ENCODE measurements around the gene PPP1R13B. TPM values are rescaled to one million over a fixed set of nuclear protein-coding genes. Genes with fewer than 3 reads are reported as not detected.

Gene PPP1R13B
- total and polyA plus RNA-seq, 7 donors = 4.7 to 17.9 (median 13.3) TPM

DNA sequence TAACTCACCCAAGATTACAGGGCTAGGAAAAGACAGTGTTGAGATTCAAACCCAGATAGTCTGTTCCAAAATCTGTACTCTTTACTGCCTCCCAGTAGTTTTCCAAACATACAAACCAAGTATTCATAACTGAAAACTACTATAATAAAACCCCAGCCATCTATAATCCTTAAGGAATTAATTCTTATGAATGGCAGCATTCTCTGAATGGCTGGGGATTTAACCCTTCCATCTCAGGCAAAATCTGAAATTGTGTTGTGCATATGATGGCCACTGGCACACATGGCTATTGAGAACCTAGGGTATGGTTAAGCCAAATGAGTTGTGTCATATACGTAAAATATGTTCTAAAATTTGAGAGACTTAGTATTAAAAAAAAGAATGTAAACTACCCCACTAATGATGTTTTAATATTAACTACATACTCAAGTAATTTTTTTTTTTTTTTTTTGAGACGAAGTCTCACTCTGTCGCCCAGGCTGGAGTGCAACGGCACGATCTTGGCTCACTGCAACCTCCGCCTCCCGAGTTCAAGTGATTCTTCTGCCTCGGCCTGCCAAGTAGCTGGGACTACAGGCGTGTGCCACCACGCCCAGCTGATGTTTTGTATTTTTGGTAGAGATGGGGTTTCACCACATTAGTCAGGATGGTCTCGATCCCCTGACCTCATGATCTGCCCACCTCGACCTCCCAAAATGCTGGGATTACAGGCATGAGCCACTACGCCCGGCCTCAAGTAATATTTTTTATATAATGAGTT lies 16.7 kb downstream of the PPP1R13B start:
- WGBS, 3 donors = 75 to 85% (median 83%) methylated on average over 14 of the region's 14 CpGs
- no peak overlapping the region for H3K4me3 ChIP-seq
- H3K27ac ChIP-seq = no peak overlapping the region
- ATAC-seq (no peak), DNase-seq (no peak)
- intact Hi-C loops (cut with DNase I) = no loop called here
- H3K27me3 ChIP-seq (ENCODE audit: insufficient read depth in 3 of 3, low read length in 2 of 3) = no peaks in the 10 kb centered on the region
- no peaks in the 10 kb centered on the region for H3K36me3 ChIP-seq (ENCODE audit: insufficient read depth in 1 of 2, low read depth in 1 of 2)
- no peaks in the 10 kb centered on the region for H3K9me3 ChIP-seq
- TF ChIP-seq, protein P1, sequence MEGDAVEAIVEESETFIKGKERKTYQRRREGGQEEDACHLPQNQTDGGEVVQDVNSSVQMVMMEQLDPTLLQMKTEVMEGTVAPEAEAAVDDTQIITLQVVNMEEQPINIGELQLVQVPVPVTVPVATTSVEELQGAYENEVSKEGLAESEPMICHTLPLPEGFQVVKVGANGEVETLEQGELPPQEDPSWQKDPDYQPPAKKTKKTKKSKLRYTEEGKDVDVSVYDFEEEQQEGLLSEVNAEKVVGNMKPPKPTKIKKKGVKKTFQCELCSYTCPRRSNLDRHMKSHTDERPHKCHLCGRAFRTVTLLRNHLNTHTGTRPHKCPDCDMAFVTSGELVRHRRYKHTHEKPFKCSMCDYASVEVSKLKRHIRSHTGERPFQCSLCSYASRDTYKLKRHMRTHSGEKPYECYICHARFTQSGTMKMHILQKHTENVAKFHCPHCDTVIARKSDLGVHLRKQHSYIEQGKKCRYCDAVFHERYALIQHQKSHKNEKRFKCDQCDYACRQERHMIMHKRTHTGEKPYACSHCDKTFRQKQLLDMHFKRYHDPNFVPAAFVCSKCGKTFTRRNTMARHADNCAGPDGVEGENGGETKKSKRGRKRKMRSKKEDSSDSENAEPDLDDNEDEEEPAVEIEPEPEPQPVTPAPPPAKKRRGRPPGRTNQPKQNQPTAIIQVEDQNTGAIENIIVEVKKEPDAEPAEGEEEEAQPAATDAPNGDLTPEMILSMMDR (IDR thresholded peaks at IDR 0.05) = no peak
- peaks cover 3% of the 10 kb centered on the region for H3K4me1 ChIP-seq

DNA sequence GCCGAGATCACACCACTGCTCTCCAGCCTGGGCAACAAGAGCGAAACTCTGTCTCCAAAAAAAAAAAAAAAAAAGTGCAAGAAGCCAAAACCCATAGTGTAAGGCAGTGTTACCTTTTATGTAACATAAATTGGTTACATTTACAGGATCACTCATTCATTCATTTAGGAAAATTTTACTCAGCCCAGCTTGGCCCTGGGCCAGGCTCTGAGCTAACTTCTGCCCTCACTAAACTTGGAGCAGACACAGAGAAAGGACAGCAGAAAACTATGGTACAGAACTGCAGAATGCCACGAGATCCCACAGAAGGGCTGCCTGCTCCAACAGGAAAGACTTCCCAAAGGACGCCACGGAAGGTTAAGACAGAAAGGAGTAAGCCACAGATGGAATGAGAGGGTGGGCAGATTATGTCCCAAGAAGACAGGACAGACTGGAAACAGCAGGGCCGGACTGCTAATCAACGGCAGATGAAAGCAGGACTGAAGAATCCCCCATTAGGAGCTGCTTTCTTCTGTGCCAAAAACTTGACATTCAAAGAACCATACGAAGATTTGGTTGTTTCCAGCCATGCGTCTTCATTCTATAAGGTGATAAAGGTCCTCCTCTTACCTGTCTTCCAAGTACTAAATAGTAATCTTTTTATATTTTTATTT lies 18.9 kb downstream of the PPP1R13B start:
- H3K27ac ChIP-seq = no peak overlapping the region
- 53 to 60% (median 53%) methylated on average over 9 of the region's 9 CpGs for WGBS, 3 donors
- peak in 1 of 2 donors; percentile 32 for DNase-seq
- H3K4me1 ChIP-seq = peaks cover 3% of the 10 kb centered on the region
- intact Hi-C loops (cut with DNase I) = no loop called here
- H3K9me3 ChIP-seq = no peaks in the 10 kb centered on the region
- H3K4me3 ChIP-seq = no peak overlapping the region
- no peaks in the 10 kb centered on the region for H3K27me3 ChIP-seq (ENCODE audit: insufficient read depth in 3 of 3, low read length in 2 of 3)
- TF ChIP-seq, protein P1 (IDR thresholded peaks at IDR 0.05) = no peak
- no peaks in the 10 kb centered on the region for H3K36me3 ChIP-seq (ENCODE audit: insufficient read depth in 1 of 2, low read depth in 1 of 2)
- no peak for ATAC-seq

DNA sequence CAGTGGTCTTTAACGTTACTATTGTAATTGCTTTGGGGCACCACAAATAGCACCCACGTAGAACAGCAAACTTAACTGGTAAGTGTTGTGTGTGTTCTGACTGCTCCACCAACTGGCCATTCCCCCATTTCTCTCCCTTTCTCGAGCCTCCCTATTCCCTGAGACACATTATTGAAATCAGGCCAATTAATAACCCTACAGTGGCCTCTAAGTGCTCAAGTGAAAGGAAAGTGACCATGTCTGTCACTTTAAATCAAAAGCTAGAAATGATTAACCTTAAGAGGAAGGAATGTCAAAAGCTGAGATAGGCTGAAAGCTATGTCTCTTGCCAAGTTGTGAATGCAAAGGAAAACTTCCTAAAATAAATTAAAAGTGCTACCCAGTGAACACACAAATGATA lies 22.3 kb downstream of the PPP1R13B start:
- 53 to 59% (median 55%) methylated on average over 3 of the region's 3 CpGs for WGBS, 3 donors
- no peak for DNase-seq
- no peak overlapping the region for H3K27ac ChIP-seq
- H3K27me3 ChIP-seq (ENCODE audit: insufficient read depth in 3 of 3, low read length in 2 of 3) = no peaks in the 10 kb centered on the region
- H3K36me3 ChIP-seq (ENCODE audit: insufficient read depth in 1 of 2, low read depth in 1 of 2) = no peaks in the 10 kb centered on the region
- no peak for ATAC-seq
- no peak overlapping the region for H3K4me3 ChIP-seq
- H3K4me1 ChIP-seq = peaks cover 3% of the 10 kb centered on the region
- intact Hi-C loops (cut with DNase I) = no loop called here
- TF ChIP-seq, protein P1 (IDR thresholded peaks at IDR 0.05) = no peak
- no peaks in the 10 kb centered on the region for H3K9me3 ChIP-seq

DNA sequence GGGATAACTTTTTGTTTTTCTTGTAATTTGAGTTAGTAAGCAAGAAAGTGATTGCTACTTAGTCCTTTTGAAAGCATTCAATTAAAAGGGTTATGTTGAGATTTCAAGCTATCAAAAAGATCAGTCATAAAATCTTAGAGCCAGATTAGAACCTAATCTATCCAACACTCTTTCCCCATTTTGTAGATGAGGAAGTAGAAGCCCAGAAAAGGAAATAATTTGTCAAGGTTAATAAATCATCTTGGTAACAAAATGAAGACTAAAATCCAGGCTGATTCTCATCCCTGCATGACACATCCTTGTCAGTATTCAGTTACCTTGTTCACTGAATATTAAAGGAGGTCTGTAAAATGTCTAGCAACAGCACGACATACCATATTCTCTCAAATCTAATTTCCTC lies 26.5 kb downstream of the PPP1R13B start:
- no peak overlapping the region for H3K27ac ChIP-seq
- DNase-seq = no peak
- H3K27me3 ChIP-seq (ENCODE audit: insufficient read depth in 3 of 3, low read length in 2 of 3) = no peaks in the 10 kb centered on the region
- H3K4me3 ChIP-seq = no peak overlapping the region
- no peaks in the 10 kb centered on the region for H3K9me3 ChIP-seq
- H3K4me1 ChIP-seq = peaks cover 13% of the 10 kb centered on the region
- ATAC-seq = no peak
- 67 to 74% (median 72%) methylated on average over 1 of the region's 1 CpG for WGBS, 3 donors
- H3K36me3 ChIP-seq (ENCODE audit: insufficient read depth in 1 of 2, low read depth in 1 of 2) = no peaks in the 10 kb centered on the region
- TF ChIP-seq, protein P1 (IDR thresholded peaks at IDR 0.05) = no peak
- intact Hi-C loops (cut with DNase I) = no loop called here
